K562 (cell line): ENCODE measurements around the gene HEY2. TPM values are rescaled to one million over a fixed set of nuclear protein-coding genes. Genes with fewer than 3 reads are reported as not detected.

ENCODE experiments used
- ATAC-seq: fragments of 200-7000 bp; cut with Tn5 transposase; 3 replicates; pipeline ENCODE4 v1.9.1; 2020; ENCODE audit warnings: moderate library complexity
- BruUV-seq: library from RNA; stranded (reverse); fragments of 400-500 nt; replicated peaks from 2 replicates; lab custom pipeline; 2021; lab: Mats Ljungman, UMichigan
- CTCF ChIA-PET: fragments of 300-600 bp; formaldehyde crosslinking; extraction: SDS; loops from one replicate; lab custom pipeline; 2021; ENCODE audit warnings: low intra/inter-chr PET ratio; lab: Yijun Ruan, JAX
- POLR2A ChIA-PET: fragments of 300-600, 350-650 bp; sonication (Branson Sonifier 250); formaldehyde crosslinking; extraction: SDS; loops from one replicate; lab custom pipeline; 2021; ENCODE audit warnings: antibody characterized with exemption, inconsistent platforms; lab: Yijun Ruan, JAX
- DNase-seq, 4 experiments: peaks; one replicate each; pipeline versions ENCODE4 v3.0.0 to v3.0.0-alpha.2; 2011 to 2018; ENCODE audit warnings: low spot score in 3 of 4, mixed read lengths in 3 of 4; ENCODE audit errors: extremely low read depth in 1 of 4
- FAIRE-seq: peaks from 2 replicates; lab custom pipeline; 2011; peaks lifted over from hg19 to GRCh38; lab: Jason Lieb, UNC
- H2AFZ ChIP-seq: 2 replicates; pipeline ENCODE4 v1.6.0; 2011; ENCODE audit warnings: low read depth, low read length, control low read depth, inconsistent platforms
- H3K27ac ChIP-seq: fragments of 200-600 bp; 3 replicates; pipeline ENCODE4 v1.8.0; 2011; ENCODE audit warnings: low read depth, mild to moderate bottlenecking, control low read depth, inconsistent platforms, low read length, moderate library complexity, mixed read lengths; ENCODE audit errors: extremely low read depth
- H3K27me3 ChIP-seq, 2 experiments: fragments of 300-600 bp in 1 of 2; 2 replicates in 1 of 2; 3 replicates in 1 of 2; pipeline versions ENCODE4 v1.6.0 to v1.8.0; 2011; ENCODE audit warnings: inconsistent platforms in 2 of 2, low read length in 2 of 2, mild to moderate bottlenecking in 1 of 2, mixed read lengths in 1 of 2, moderate library complexity in 1 of 2; ENCODE audit not compliant: control insufficient read depth in 2 of 2, insufficient read depth in 2 of 2
- H3K36me3 ChIP-seq: fragments of 300-600 bp; 3 replicates; pipeline ENCODE4 v1.8.0; 2011; ENCODE audit warnings: mild to moderate bottlenecking, low read length, inconsistent platforms; ENCODE audit not compliant: control insufficient read depth, insufficient read depth
- H3K4me1 ChIP-seq, 2 experiments: fragments of 200-600 bp in 1 of 2; replicated peaks in 1 of 2; 2 replicates in 1 of 2; 3 replicates in 1 of 2; pipeline versions ENCODE4 v1.5.1 to v1.8.0; 2011; ENCODE audit warnings: inconsistent platforms in 2 of 2, low read length in 2 of 2, mild to moderate bottlenecking in 1 of 2, mixed read lengths in 1 of 2, moderate library complexity in 1 of 2; ENCODE audit not compliant: control insufficient read depth in 2 of 2, insufficient read depth in 2 of 2
- H3K4me2 ChIP-seq: 2 replicates; pipeline ENCODE4 v1.6.1; 2011; ENCODE audit warnings: low read length, control low read depth, inconsistent platforms, mixed read lengths; ENCODE audit not compliant: insufficient read depth
- H3K4me3 ChIP-seq: fragments of 200-600 bp; sonication (generic), shearing (Covaris generic); 2 replicates; pipeline ENCODE4 v1.5.1; 2016; ENCODE audit warnings: control low read depth, inconsistent platforms
- H3K79me2 ChIP-seq: fragments of 200-600 bp; 3 replicates; pipeline ENCODE4 v1.8.0; 2011; ENCODE audit warnings: low read length, inconsistent platforms; ENCODE audit not compliant: control insufficient read depth, insufficient read depth
- H3K9ac ChIP-seq, 2 experiments: 2 replicates each; pipeline versions ENCODE4 v1.6.0 to v1.6.1; 2011; ENCODE audit warnings: low read depth in 2 of 2, low read length in 2 of 2, control low read depth in 1 of 2, inconsistent platforms in 1 of 2, mild to moderate bottlenecking in 1 of 2, mixed read lengths in 1 of 2; ENCODE audit not compliant: insufficient read depth in 1 of 2
- H3K9me1 ChIP-seq: one replicate; pipeline ENCODE4 v1.6.0; 2011; ENCODE audit warnings: inconsistent platforms, mild to moderate bottlenecking, low read length, moderate library complexity; ENCODE audit not compliant: control insufficient read depth, insufficient read depth
- H3K9me3 ChIP-seq: replicated peaks from 2 replicates; pipeline ENCODE4 v1.5.1; 2011; ENCODE audit warnings: low read depth, low read length, inconsistent platforms; ENCODE audit not compliant: control insufficient read depth, insufficient read depth
- H4K20me1 ChIP-seq: replicated peaks from 2 replicates; pipeline ENCODE4 v1.6.1; 2011; ENCODE audit warnings: low read length, inconsistent platforms, mixed read lengths; ENCODE audit not compliant: control insufficient read depth, insufficient read depth
- ARHGAP35 ChIP-seq: fragments of 450-650 bp; IDR thresholded peaks from 2 replicates; pipeline ENCODE4 v1.6.1; 2018; ENCODE audit not compliant: partially characterized antibody
- DPF2 ChIP-seq: fragments of 450-650 bp; IDR thresholded peaks from 2 replicates; pipeline ENCODE4 v1.6.1; 2016
- E2F6 ChIP-seq, 2 experiments: IDR thresholded peaks; 2 replicates each; pipeline ENCODE4 v1.6.1; 2011; ENCODE audit warnings: borderline replicate concordance in 1 of 2, control low read depth in 1 of 2, low read depth in 1 of 2, low read length in 1 of 2, mild to moderate bottlenecking in 1 of 2, mixed read lengths in 1 of 2, moderate library complexity in 1 of 2; ENCODE audit not compliant: insufficient read depth in 1 of 2, insufficient read length in 1 of 2, poor library complexity in 1 of 2, severe bottlenecking in 1 of 2; ENCODE audit errors: extremely low read depth in 1 of 2
- EP300 ChIP-seq: IDR thresholded peaks from 2 replicates; pipeline ENCODE4 v1.6.1; 2012; ENCODE audit warnings: low read length, improper control_type of control experiment
- EZH2 ChIP-seq: IDR thresholded peaks from 2 replicates; pipeline ENCODE4 v1.6.1; 2012; ENCODE audit warnings: low read depth, mild to moderate bottlenecking, inconsistent platforms, low read length, borderline replicate concordance
- HNRNPUL1 ChIP-seq: fragments of 200-400 bp; formaldehyde crosslinking; IDR thresholded peaks from 2 replicates; pipeline ENCODE4 v1.6.1; 2017; ENCODE audit warnings: low read length
- MYNN ChIP-seq, 2 experiments: sonication (generic); formaldehyde crosslinking in 1 of 2; IDR thresholded peaks; 2 replicates each; pipeline versions ENCODE4 v1.5.0 to v1.6.1; 2016 to 2020; ENCODE audit warnings: antibody characterized with exemption in 1 of 2, missing genetic modification reagents in 1 of 2
- PATZ1 ChIP-seq: fragments of 250-450 bp; sonication (Bioruptor Pico); IDR thresholded peaks from 2 replicates; pipeline ENCODE4 v1.5.0; 2020; ENCODE audit warnings: mild to moderate bottlenecking, borderline replicate concordance
- RFX5 ChIP-seq: IDR thresholded peaks from 2 replicates; pipeline ENCODE4 v1.6.1; 2011; ENCODE audit warnings: low read depth, mild to moderate bottlenecking, improper control_type of control experiment, low read length
- SMAD4 ChIP-seq: fragments of 250-450 bp; sonication (Bioruptor Pico); conservative IDR thresholded peaks from 2 replicates; pipeline ENCODE4 v1.8.0; 2021; ENCODE audit warnings: inconsistent platforms, mild to moderate bottlenecking, moderate library complexity
- ZBTB7A ChIP-seq: IDR thresholded peaks from 2 replicates; pipeline ENCODE4 v1.6.1; 2011; ENCODE audit warnings: low read depth, mild to moderate bottlenecking, low read length, moderate library complexity, borderline replicate concordance; ENCODE audit not compliant: control insufficient read depth
- ZNF518B ChIP-seq: fragments of 250-450 bp; sonication (Bioruptor Pico); IDR thresholded peaks from 2 replicates; pipeline ENCODE4 v1.5.0; 2021; ENCODE audit warnings: mild to moderate bottlenecking, moderate library complexity
- WGBS: fragments of 100-300 bp; shearing (Covaris generic); methylation state at CpG from one replicate; pipeline ENCODE4 v1.1.6; 2016; ENCODE audit warnings: low coverage, mixed read lengths; ENCODE audit not compliant: insufficient coverage; ENCODE audit errors: missing lambda C conversion rate; 5-methylcytosine and 5-hydroxymethylcytosine counted together
- in situ Hi-C: fragments of 300-500 bp; cut with MboI; formaldehyde crosslinking; loops from 4 replicates; pipeline ENCODE4 v1.15.0; 2018; ENCODE audit warnings: inconsistent platforms, mixed read lengths
- intact Hi-C: fragments of 100-400 bp; cut with micrococcal nuclease; formaldehyde crosslinking; loops from 2 replicates; pipeline ENCODE4 v1.14.2; 2022
- polyA plus RNA-seq, 8 experiments: library from polyadenylated mRNA; depleted of rRNA in 4 of 8; stranded (reverse) in 5 of 8; unstranded in 3 of 8; fragments of >200 nt; fragmentation: Nextera tagmentation in 2 of 8; fragmentation: Illumina TruSeq in 1 of 8; extraction: Ambion mirVana in 2 of 8; extraction: Trizol in 1 of 8; gene quantifications; 2 replicates each; pipeline versions ENCODE4 v1.2.1 to v1.2.3, GENCODE V29; 2011 to 2014; ENCODE audit warnings: inconsistent platforms in 1 of 8, missing spikeins in 1 of 8
- total RNA-seq, 7 experiments: library from RNA; depleted of rRNA in 6 of 7; stranded (reverse); fragments of >200 nt in 6 of 7; fragmentation: Illumina TruSeq in 2 of 7; extraction: Trizol in 2 of 7; gene quantifications; 2 replicates each; pipeline versions ENCODE4 v1.2.1 to v1.2.3, GENCODE V29; 2011 to 2021; ENCODE audit warnings: low replicate concordance in 1 of 7

The HEY2 gene
- total and polyA plus RNA-seq, 9 of the 15 experiments (the other 6 are each of a cell fraction or from before 2014, with no cell fraction given), result 0.03 to 0.07 (median 0.06) TPM; not detected in 5

- 13% methylated on average over 31 of the region's 32 CpGs for WGBS
- intact Hi-C loops, result no loop called here
- DNase-seq (peak; percentile 33 to 77 (median 50)), ATAC-seq (peak; percentile 57), FAIRE-seq (no peak)
- no peaks in the 10 kb centered on the region for H4K20me1 ChIP-seq
- H3K27me3 ChIP-seq, result peaks cover 41 to 55% of the 10 kb centered on the region in 2 experiments
- no peaks in the 10 kb centered on the region for H3K9me3 ChIP-seq
- H3K4me3 ChIP-seq, result peak overlapping the region; percentile 18; the same call in 1 of the 2 replicates
- ChIA-PET POLR2A (interaction anchor here (1.4 kb wide), 1 partner anchor 33 kb away, joined by 3 read pairs; no protein-coding TSS in a partner anchor), CTCF (no interaction called here)
- H3K36me3 ChIP-seq, result no peaks in the 10 kb centered on the region
- no peaks in the 10 kb centered on the region for H3K9me1 ChIP-seq
- peak overlapping the region; percentile 71 for H2AFZ ChIP-seq
- peak overlapping the region; percentile 61 for H3K4me2 ChIP-seq
- H3K79me2 ChIP-seq, result no peaks in the 10 kb centered on the region
- no peak overlapping the region for H3K27ac ChIP-seq
- in situ Hi-C loops, result no loop called here
- H3K9ac ChIP-seq, result no peak overlapping the region
- peaks cover 12 to 28% of the 10 kb centered on the region in 2 experiments; a peak in 4 of 5 replicates for H3K4me1 ChIP-seq
- BruUV-seq, result no TSS peak
- TF ChIP-seq MYNN (IDR thresholded peaks at IDR 0.05) (no peak), MYNN (CRISPR knock-in tag; IDR thresholded peaks at IDR 0.05) (no peak), PATZ1 (no peak), HNRNPUL1 (no peak), SMAD4 (CRISPR knock-in tag) (0 out of 2 replicates have a peak, but pooled peaks have one; percentile 28), ZNF518B (CRISPR knock-in tag) (no peak), EZH2 (peak; percentile 68), ZBTB7A (no peak), EP300 (0 out of 2 replicates have a peak, but pooled peaks have one; percentile 18), RFX5 (no peak), E2F6 (IDR thresholded peaks at IDR 0.05; ENCODE audit: borderline replicate concordance in 1 of 2, extremely low read depth in 1 of 2, insufficient read depth in 1 of 2, insufficient read length in 1 of 2, low read depth in 1 of 2, low read length in 1 of 2, poor library complexity in 1 of 2, severe bottlenecking in 1 of 2) (peak in 1 of 2 experiments; percentile 10), DPF2 (no peak), ARHGAP35 (no peak)
Observed at GRCh38 chr6:125746731-125747588, 2.5 kb upstream of the HEY2 start.
